ENCODE results near the gene NASP.
A peak's percentile ranks its signal among the peaks of the same experiment; 100 is the strongest.

Gene NASP

GRCh38 chr1:45630429-45630828 lies 46.6 kb downstream of the NASP start:
- Histone ChIP-seq H3K36me3 (ENCODE audit: control insufficient read depth in 2 of 2, insufficient read depth in 2 of 2, low read length in 2 of 2) (peaks cover 62 to 79% of the 10 kb centered on the region in 2 donors), H3K4me3 (ENCODE audit: low read length in 2 of 2) (no peak overlapping the region), H3K9me3 (ENCODE audit: control insufficient read depth in 2 of 2, low read length in 2 of 2) (no peaks in the 10 kb centered on the region), H3K4me1 (ENCODE audit: control insufficient read depth in 2 of 2, insufficient read depth in 2 of 2, low read length in 2 of 2) (no peaks in the 10 kb centered on the region), H3K9ac (ENCODE audit: low read depth in 1 of 2, low read length in 2 of 2) (no peak overlapping the region), H3K27ac (ENCODE audit: low read depth in 2 of 2, low read length in 2 of 2) (no peak overlapping the region), H3K27me3 (ENCODE audit: control insufficient read depth in 2 of 2, insufficient read depth in 2 of 2, low read length in 2 of 2) (no peaks in the 10 kb centered on the region)

DNA sequence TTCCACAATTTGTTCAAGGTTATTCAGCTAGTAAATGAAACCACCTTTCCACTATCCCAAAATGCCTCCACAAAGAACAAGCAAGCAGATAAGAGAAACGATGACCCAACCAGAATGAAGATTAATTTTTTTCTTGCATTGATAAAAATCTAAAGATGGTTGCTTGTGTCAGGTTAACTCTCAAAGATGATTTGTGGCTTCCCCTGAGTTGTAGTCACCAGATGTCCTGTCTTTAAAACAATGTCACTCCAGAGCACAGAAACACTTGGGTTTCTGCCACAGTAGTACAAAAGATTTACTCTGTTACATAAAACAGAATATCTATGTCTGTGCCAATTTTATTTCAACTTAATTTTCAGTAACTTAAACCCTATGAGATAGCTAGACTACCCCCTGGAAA lies 51.4 kb downstream of the NASP start:
- no peak overlapping the region for H3K4me3 ChIP-seq (ENCODE audit: low read length in 2 of 2)
- H3K36me3 ChIP-seq (ENCODE audit: control insufficient read depth in 2 of 2, insufficient read depth in 2 of 2, low read length in 2 of 2), result peaks cover 76 to 78% of the 10 kb centered on the region in 2 donors
- no peaks in the 10 kb centered on the region for H3K9me3 ChIP-seq (ENCODE audit: control insufficient read depth in 2 of 2, low read length in 2 of 2)
- H3K9ac ChIP-seq (ENCODE audit: low read depth in 1 of 2, low read length in 2 of 2), result no peak overlapping the region
- H3K27ac ChIP-seq (ENCODE audit: low read depth in 2 of 2, low read length in 2 of 2), result no peak overlapping the region
- H3K4me1 ChIP-seq (ENCODE audit: control insufficient read depth in 2 of 2, insufficient read depth in 2 of 2, low read length in 2 of 2), result no peaks in the 10 kb centered on the region
- H3K27me3 ChIP-seq (ENCODE audit: control insufficient read depth in 2 of 2, insufficient read depth in 2 of 2, low read length in 2 of 2), result no peaks in the 10 kb centered on the region

GRCh38 chr1:45640293-45640692 lies 56.5 kb downstream of the NASP start:
- Histone ChIP-seq H3K4me1 (ENCODE audit: control insufficient read depth in 2 of 2, insufficient read depth in 2 of 2, low read length in 2 of 2) (peaks cover 10 to 18% of the 10 kb centered on the region in 2 donors), H3K27ac (ENCODE audit: low read depth in 2 of 2, low read length in 2 of 2) (no peak overlapping the region), H3K36me3 (ENCODE audit: control insufficient read depth in 2 of 2, insufficient read depth in 2 of 2, low read length in 2 of 2) (peaks cover 50 to 63% of the 10 kb centered on the region in 2 donors), H3K4me3 (ENCODE audit: low read length in 2 of 2) (no peak overlapping the region), H3K27me3 (ENCODE audit: control insufficient read depth in 2 of 2, insufficient read depth in 2 of 2, low read length in 2 of 2) (no peaks in the 10 kb centered on the region), H3K9ac (ENCODE audit: low read depth in 1 of 2, low read length in 2 of 2) (no peak overlapping the region), H3K9me3 (ENCODE audit: control insufficient read depth in 2 of 2, low read length in 2 of 2) (no peaks in the 10 kb centered on the region)

- Histone ChIP-seq H3K27me3 (ENCODE audit: control insufficient read depth in 2 of 2, insufficient read depth in 2 of 2, low read length in 2 of 2) (no peaks in the 10 kb centered on the region), H3K36me3 (ENCODE audit: control insufficient read depth in 2 of 2, insufficient read depth in 2 of 2, low read length in 2 of 2) (peaks cover 27 to 50% of the 10 kb centered on the region in 2 donors)
These were observed 59.5 kb downstream of the NASP start for GRCh38 chr1:45643321-45643720.

GRCh38 chr1:45643978-45644377 lies 60.1 kb downstream of the NASP start:
- Histone ChIP-seq H3K27ac (ENCODE audit: low read depth in 2 of 2, low read length in 2 of 2) (peak overlapping the region; percentile 78 to 85), H3K9ac (ENCODE audit: low read depth in 1 of 2, low read length in 2 of 2) (peak overlapping the region in 1 of 2 donors; percentile 51), H3K4me3 (ENCODE audit: low read length in 2 of 2) (no peak overlapping the region), H3K4me1 (ENCODE audit: control insufficient read depth in 2 of 2, insufficient read depth in 2 of 2, low read length in 2 of 2) (peaks cover 10 to 28% of the 10 kb centered on the region in 2 donors), H3K36me3 (ENCODE audit: control insufficient read depth in 2 of 2, insufficient read depth in 2 of 2, low read length in 2 of 2) (peaks cover 23 to 46% of the 10 kb centered on the region in 2 donors), H3K27me3 (ENCODE audit: control insufficient read depth in 2 of 2, insufficient read depth in 2 of 2, low read length in 2 of 2) (no peaks in the 10 kb centered on the region), H3K9me3 (ENCODE audit: control insufficient read depth in 2 of 2, low read length in 2 of 2) (no peaks in the 10 kb centered on the region)

More at GRCh38 chr1:45643321-45643720, 59.5 kb downstream of the NASP start:
- Histone ChIP-seq H3K4me3 (ENCODE audit: low read length in 2 of 2) (peak overlapping the region in 1 of 2 donors; percentile 32), H3K27ac (ENCODE audit: low read depth in 2 of 2, low read length in 2 of 2) (peak overlapping the region; percentile 78 to 85), H3K9me3 (ENCODE audit: control insufficient read depth in 2 of 2, low read length in 2 of 2) (no peaks in the 10 kb centered on the region), H3K9ac (ENCODE audit: low read depth in 1 of 2, low read length in 2 of 2) (peak overlapping the region in 1 of 2 donors; percentile 51), H3K4me1 (ENCODE audit: control insufficient read depth in 2 of 2, insufficient read depth in 2 of 2, low read length in 2 of 2) (peaks cover 10 to 28% of the 10 kb centered on the region in 2 donors)

DNA sequence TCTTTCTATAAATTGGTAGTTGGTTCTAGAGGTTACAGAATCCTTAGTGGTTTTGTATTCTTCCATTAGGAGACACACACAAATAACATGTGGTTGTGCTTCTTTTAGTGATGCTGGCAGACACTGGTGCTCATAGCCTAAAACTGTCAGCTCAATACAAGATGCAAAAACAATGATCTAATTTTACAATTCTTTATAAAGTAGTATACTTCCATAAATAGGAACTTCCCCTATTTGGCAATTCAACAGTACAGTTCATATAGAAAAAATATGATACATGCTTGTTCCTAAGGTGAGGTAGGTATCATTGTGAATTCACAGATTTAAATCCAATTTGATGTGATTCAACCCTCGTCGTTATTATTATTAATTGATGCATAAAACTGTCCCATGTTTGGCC lies 60.8 kb downstream of the NASP start:
- Histone ChIP-seq H3K4me3 (ENCODE audit: low read length in 2 of 2) (no peak overlapping the region), H3K36me3 (ENCODE audit: control insufficient read depth in 2 of 2, insufficient read depth in 2 of 2, low read length in 2 of 2) (peaks cover 21 to 47% of the 10 kb centered on the region in 2 donors), H3K27ac (ENCODE audit: low read depth in 2 of 2, low read length in 2 of 2) (peak overlapping the region; percentile 67 to 80)

DNA sequence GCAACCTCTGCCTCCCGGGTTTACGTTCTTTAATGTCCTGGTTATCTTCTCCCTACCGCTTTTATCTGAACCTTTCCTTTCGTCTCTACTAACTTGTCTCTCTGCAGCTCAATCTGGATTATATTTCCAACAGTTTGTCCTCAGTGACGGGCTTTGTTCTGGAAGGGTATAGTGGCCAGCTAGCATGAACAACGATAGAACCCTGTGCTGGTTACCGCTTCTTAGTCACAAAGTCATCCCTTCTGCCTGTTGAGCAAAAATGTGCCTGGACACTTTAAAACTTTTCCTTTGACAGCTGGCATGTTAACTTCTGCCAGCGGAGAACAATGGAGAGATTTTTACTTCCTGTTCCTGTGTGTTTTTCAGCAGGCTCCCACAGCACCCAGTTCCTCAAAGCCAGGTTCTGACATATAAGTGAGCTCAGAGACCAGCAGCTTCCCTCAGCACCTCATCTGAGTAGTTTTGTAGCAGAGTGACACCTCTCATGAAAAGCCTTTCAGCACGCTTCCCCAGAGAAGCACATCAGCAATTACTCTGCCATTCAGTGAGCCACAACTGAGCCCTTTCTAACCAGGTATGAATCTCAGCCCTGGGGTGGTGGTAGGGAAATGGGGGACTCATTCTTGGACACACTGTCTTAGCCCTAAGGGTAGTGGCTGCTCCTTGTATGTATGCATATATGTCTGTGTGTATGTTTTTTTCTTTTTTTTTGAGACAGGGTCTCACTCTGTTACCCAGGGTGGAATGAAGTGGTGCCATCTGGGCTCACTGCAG lies 63.6 kb downstream of the NASP start:
- Histone ChIP-seq H3K4me3 (ENCODE audit: low read length in 2 of 2) (no peak overlapping the region), H3K27ac (ENCODE audit: low read depth in 2 of 2, low read length in 2 of 2) (peak overlapping the region; percentile 34 to 45), H3K27me3 (ENCODE audit: control insufficient read depth in 2 of 2, insufficient read depth in 2 of 2, low read length in 2 of 2) (no peaks in the 10 kb centered on the region), H3K4me1 (ENCODE audit: control insufficient read depth in 2 of 2, insufficient read depth in 2 of 2, low read length in 2 of 2) (peaks cover 10 to 28% of the 10 kb centered on the region in 2 donors), H3K9me3 (ENCODE audit: control insufficient read depth in 2 of 2, low read length in 2 of 2) (no peaks in the 10 kb centered on the region), H3K36me3 (ENCODE audit: control insufficient read depth in 2 of 2, insufficient read depth in 2 of 2, low read length in 2 of 2) (peaks cover 25 to 51% of the 10 kb centered on the region in 2 donors), H3K9ac (ENCODE audit: low read depth in 1 of 2, low read length in 2 of 2) (peak overlapping the region in 1 of 2 donors; percentile 50)

More for the DNA sequence above, 60.8 kb downstream of the NASP start:
- H3K4me1 ChIP-seq (ENCODE audit: control insufficient read depth in 2 of 2, insufficient read depth in 2 of 2, low read length in 2 of 2), result peaks cover 10 to 28% of the 10 kb centered on the region in 2 donors
- no peak overlapping the region for H3K9ac ChIP-seq (ENCODE audit: low read depth in 1 of 2, low read length in 2 of 2)
- no peaks in the 10 kb centered on the region for H3K9me3 ChIP-seq (ENCODE audit: control insufficient read depth in 2 of 2, low read length in 2 of 2)
- H3K27me3 ChIP-seq (ENCODE audit: control insufficient read depth in 2 of 2, insufficient read depth in 2 of 2, low read length in 2 of 2), result no peaks in the 10 kb centered on the region

GRCh38 chr1:45654540-45655280 lies 70.9 kb downstream of the NASP start:
- H3K27me3 ChIP-seq (ENCODE audit: control insufficient read depth in 2 of 2, insufficient read depth in 2 of 2, low read length in 2 of 2), result no peaks in the 10 kb centered on the region

GRCh38 chr1:45656573-45657226 lies 72.9 kb downstream of the NASP start:
- no peak overlapping the region for H3K9ac ChIP-seq (ENCODE audit: low read depth in 1 of 2, low read length in 2 of 2)
- peaks cover 70 to 76% of the 10 kb centered on the region in 2 donors for H3K36me3 ChIP-seq (ENCODE audit: control insufficient read depth in 2 of 2, insufficient read depth in 2 of 2, low read length in 2 of 2)
- H3K9me3 ChIP-seq (ENCODE audit: control insufficient read depth in 2 of 2, low read length in 2 of 2), result no peaks in the 10 kb centered on the region
- no peaks in the 10 kb centered on the region for H3K27me3 ChIP-seq (ENCODE audit: control insufficient read depth in 2 of 2, insufficient read depth in 2 of 2, low read length in 2 of 2)
- H3K4me1 ChIP-seq (ENCODE audit: control insufficient read depth in 2 of 2, insufficient read depth in 2 of 2, low read length in 2 of 2), result peaks cover 6 to 16% of the 10 kb centered on the region in 2 donors
- H3K4me3 ChIP-seq (ENCODE audit: low read length in 2 of 2), result no peak overlapping the region
- no peak overlapping the region for H3K27ac ChIP-seq (ENCODE audit: low read depth in 2 of 2, low read length in 2 of 2)

More at GRCh38 chr1:45654540-45655280, 70.9 kb downstream of the NASP start:
- Histone ChIP-seq H3K36me3 (ENCODE audit: control insufficient read depth in 2 of 2, insufficient read depth in 2 of 2, low read length in 2 of 2) (peaks cover 74 to 87% of the 10 kb centered on the region in 2 donors), H3K9me3 (ENCODE audit: control insufficient read depth in 2 of 2, low read length in 2 of 2) (no peaks in the 10 kb centered on the region), H3K9ac (ENCODE audit: low read depth in 1 of 2, low read length in 2 of 2) (no peak overlapping the region), H3K27ac (ENCODE audit: low read depth in 2 of 2, low read length in 2 of 2) (no peak overlapping the region), H3K4me3 (ENCODE audit: low read length in 2 of 2) (no peak overlapping the region), H3K4me1 (ENCODE audit: control insufficient read depth in 2 of 2, insufficient read depth in 2 of 2, low read length in 2 of 2) (peaks cover 6 to 16% of the 10 kb centered on the region in 2 donors)

All from mucosa of rectum (tissue), 2 donors.